Thyroid gland (tissue), 4 donors: Measurements from ENCODE around the gene KRT20. TPM values are rescaled to one million over a fixed set of nuclear protein-coding genes. Genes with fewer than 3 reads are reported as not detected.
"Not testable (repeated sequence)": the region's sequence is repeated elsewhere in the genome, so short reads cannot be mapped to it uniquely, and the experiment has no call there.

Source experiments
- DNase-seq, 2 donors: peaks; one replicate each; pipeline ENCODE4 v3.0.0-alpha.2; 2019
- H3K27ac ChIP-seq, 3 donors: fragments of 200-600 bp; sonication (generic); 1 replicate in 2 of 3; 2 replicates in 1 of 3; pipeline ENCODE4 v1.5.1; 2016 to 2019; ENCODE audit warnings: mild to moderate bottlenecking in 1 of 3, moderate library complexity in 1 of 3
- H3K27me3 ChIP-seq: fragments of 200-600 bp; sonication (generic); one replicate; pipeline ENCODE4 v1.5.1; 2019
- H3K36me3 ChIP-seq, 2 donors: fragments of 200-600 bp; sonication (generic); one replicate each; pipeline ENCODE4 v1.5.1; 2016 to 2019
- H3K4me1 ChIP-seq, 2 donors: fragments of 200-600 bp; sonication (generic); one replicate each; pipeline ENCODE4 v1.5.1; 2017 to 2019
- H3K4me3 ChIP-seq, 3 donors: fragments of 200-600 bp; sonication (generic); replicated peaks in 1 of 3; 1 replicate in 2 of 3; 2 replicates in 1 of 3; pipeline ENCODE4 v1.5.1; 2016; ENCODE audit warnings: mild to moderate bottlenecking in 1 of 3
- H3K9me3 ChIP-seq: fragments of 200-600 bp; sonication (generic); one replicate; pipeline ENCODE4 v1.5.1; 2017
- CTCF ChIP-seq, 6 experiments: fragments of 200-600 bp in 3 of 6; fragments of 450-650 bp in 3 of 6; sonication (generic) in 3 of 6; IDR thresholded peaks; one replicate each; pipeline ENCODE4 v1.5.1; 2016 to 2019; ENCODE audit warnings: antibody characterized with exemption in 6 of 6, mild to moderate bottlenecking in 2 of 6, inconsistent platforms in 1 of 6, moderate library complexity in 1 of 6
- POLR2A ChIP-seq, 2 donors: fragments of 450-650 bp; IDR thresholded peaks; one replicate each; pipeline ENCODE4 v1.6.1; 2017; ENCODE audit warnings: antibody characterized with exemption in 2 of 2, mild to moderate bottlenecking in 2 of 2, moderate library complexity in 1 of 2
- WGBS, 2 donors: methylation state at CpG; one replicate each; pipeline ENCODE4 v1.1.5; 2017; 5-methylcytosine and 5-hydroxymethylcytosine counted together
- intact Hi-C: fragments of 100-400 bp; cut with DNase I; formaldehyde crosslinking; loops from one replicate; pipeline ENCODE4 v1.15.1; 2023
- total RNA-seq, 4 donors: library from RNA; depleted of rRNA; stranded (reverse); fragments of >200 nt; gene quantifications; one replicate each; pipeline ENCODE4 v1.2.3, GENCODE V29; 2016

The KRT20 gene
- total RNA-seq, 4 donors from 2014 or later = not detected

- H3K9me3 ChIP-seq = no peaks in the 10 kb centered on the region
- no peaks in the 10 kb centered on the region for H3K27me3 ChIP-seq
- 93 to 95% methylated on average over 8 of the region's 8 CpGs for WGBS, 2 donors
- no peak for TF ChIP-seq POLR2A (IDR thresholded peaks at IDR 0.05)
- no peak for TF ChIP-seq CTCF (IDR thresholded peaks at IDR 0.05)
- H3K4me1 ChIP-seq = no peaks in the 10 kb centered on the region
- H3K27ac ChIP-seq = no peak within 1 kb of the TSS
- intact Hi-C loops = no loop called here
- H3K4me3 ChIP-seq = no peak within 1 kb of the TSS
- no peaks in the 10 kb centered on the region for H3K36me3 ChIP-seq
- no peak for DNase-seq
Measured at GRCh38 chr17:40866838-40867237, 18.2 kb downstream of the KRT20 start, which contains the start of gene KRT12. Gene KRT12 (minus strand): TSS chr17:40867223. CDS start chr17:40867186, 37 bp downstream.

GRCh38 chr17:40864661-40865390 lies 20.2 kb downstream of the KRT20 start:
- 70 to 84% methylated on average over 14 of the region's 14 CpGs for WGBS, 2 donors
- no peak for DNase-seq
- Histone ChIP-seq H3K4me1 (no peaks in the 10 kb centered on the region), H3K9me3 (no peaks in the 10 kb centered on the region), H3K36me3 (no peaks in the 10 kb centered on the region), H3K27ac (no peak overlapping the region), H3K27me3 (no peaks in the 10 kb centered on the region), H3K4me3 (no peak overlapping the region)
- TF ChIP-seq CTCF (IDR thresholded peaks at IDR 0.05) (no peak), POLR2A (IDR thresholded peaks at IDR 0.05) (no peak)
- intact Hi-C loops = no loop called here

DNA sequence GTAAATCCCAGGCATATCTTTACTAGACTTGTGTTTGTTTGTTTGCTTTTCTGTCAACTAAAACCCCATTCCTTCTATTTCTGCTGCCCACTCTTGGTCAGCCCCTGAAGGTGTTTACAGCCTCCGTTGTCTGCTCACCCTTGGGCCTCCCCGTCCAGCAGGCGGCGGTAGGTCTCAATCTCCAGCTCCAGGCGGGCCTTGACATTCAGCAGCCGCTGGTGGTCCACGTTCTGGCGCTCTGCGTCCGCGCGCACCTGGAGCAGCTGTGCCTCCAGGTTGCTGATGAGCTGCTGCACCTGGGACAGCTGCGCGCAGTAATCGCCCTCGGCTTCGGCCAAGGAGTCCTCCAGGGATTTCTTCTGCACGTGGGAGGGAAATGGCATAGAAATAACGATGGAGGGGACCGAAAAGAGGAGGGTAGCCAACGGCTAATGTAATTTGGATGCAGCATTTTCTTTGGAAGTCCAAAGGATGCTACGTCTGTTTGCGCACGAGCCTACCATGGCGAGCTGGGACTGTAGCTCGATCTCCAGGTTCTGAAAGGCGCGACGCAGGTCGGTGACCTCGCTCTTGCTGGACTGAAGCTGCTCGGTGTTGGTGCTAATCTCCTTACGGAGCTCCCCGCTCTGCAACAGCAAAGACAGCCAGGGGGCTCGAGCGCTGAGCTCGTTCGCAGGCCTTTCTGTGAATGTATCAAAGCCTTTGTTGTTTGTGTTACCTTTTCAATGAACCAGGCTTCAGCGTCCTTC lies 21.9 kb downstream of the KRT20 start:
- peak in 1 of 2 donors; percentile 6 for DNase-seq
- Histone ChIP-seq H3K4me3 (no peak overlapping the region), H3K27ac (no peak overlapping the region), H3K36me3 (no peaks in the 10 kb centered on the region), H3K27me3 (no peaks in the 10 kb centered on the region), H3K9me3 (no peaks in the 10 kb centered on the region), H3K4me1 (no peaks in the 10 kb centered on the region)
- no peak for TF ChIP-seq POLR2A (IDR thresholded peaks at IDR 0.05)
- TF ChIP-seq CTCF (IDR thresholded peaks at IDR 0.05) = no peak
- intact Hi-C loops = no loop called here
- WGBS, 2 donors = 48 to 52% methylated on average over 39 of the region's 39 CpGs

DNA sequence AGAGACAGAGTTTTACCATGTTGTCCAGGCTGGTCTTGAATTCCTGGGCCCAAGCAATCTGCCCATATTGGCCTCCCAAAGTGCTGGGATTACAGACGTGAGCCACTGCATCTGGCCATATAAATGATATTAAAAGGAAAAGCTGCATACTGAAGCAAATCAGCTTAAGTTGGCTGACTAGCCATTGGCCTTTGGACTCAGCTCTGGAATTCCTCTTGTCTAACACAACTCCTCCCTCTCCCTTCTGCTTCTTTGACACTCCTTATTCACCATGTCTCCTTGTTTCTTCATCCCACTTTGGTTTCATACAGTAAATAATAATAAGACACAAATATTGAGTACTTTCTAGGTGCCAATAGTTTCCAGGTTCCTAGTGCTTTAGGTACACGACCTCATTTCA lies 25.5 kb downstream of the KRT20 start:
- WGBS, 2 donors = 65 to 66% methylated on average over 2 of the region's 2 CpGs
- H3K27me3 ChIP-seq = no peaks in the 10 kb centered on the region
- no peaks in the 10 kb centered on the region for H3K36me3 ChIP-seq
- H3K9me3 ChIP-seq = no peaks in the 10 kb centered on the region
- no peaks in the 10 kb centered on the region for H3K4me1 ChIP-seq
- intact Hi-C loops = no loop called here
- H3K27ac ChIP-seq = no peak overlapping the region
- DNase-seq = no peak
- no peak overlapping the region for H3K4me3 ChIP-seq
- no peak for TF ChIP-seq POLR2A (IDR thresholded peaks at IDR 0.05)
- TF ChIP-seq CTCF (IDR thresholded peaks at IDR 0.05) = no peak

DNA sequence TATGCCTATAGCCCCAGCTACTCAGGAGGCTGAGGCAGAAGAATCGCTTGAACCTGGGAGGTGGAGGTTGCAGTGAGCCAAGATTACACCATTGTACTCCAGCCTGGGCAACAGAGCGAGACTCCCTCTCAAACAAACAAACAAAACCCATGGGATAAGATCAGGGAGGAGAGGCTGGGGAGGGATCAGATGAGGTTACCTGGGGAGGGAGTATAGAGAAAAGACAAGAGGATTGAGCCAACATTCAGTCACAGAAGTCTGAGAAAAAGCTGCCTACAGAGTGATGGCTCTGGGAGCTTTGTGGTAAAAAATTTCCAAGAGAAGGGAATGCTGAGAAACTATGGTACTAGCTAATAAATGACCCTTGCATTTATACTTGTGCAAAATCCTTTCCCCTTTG lies 26.4 kb downstream of the KRT20 start:
- intact Hi-C loops, H3K27ac ChIP-seq, H3K36me3 ChIP-seq, H3K4me1 ChIP-seq, DNase-seq, H3K4me3 ChIP-seq, H3K9me3 ChIP-seq, H3K27me3 ChIP-seq: not testable (repeated sequence)
- WGBS, 2 donors = 80 to 84% methylated on average over 2 of the region's 2 CpGs
